Glutamatergic neuron (in vitro differentiated cells): Measurements from ENCODE around the gene BCDIN3D. TPM values are rescaled to one million over a fixed set of nuclear protein-coding genes. Genes with fewer than 3 reads are reported as not detected.

Source experiments
- DNase-seq: peaks from one replicate; pipeline ENCODE4 v3.0.0; 2022
- H3K27ac Mint-ChIP-seq: one replicate; pipeline ENCODE4 v1.8.0; 2020; ENCODE audit warnings: mild to moderate bottlenecking, mixed read lengths, inconsistent platforms; ENCODE audit not compliant: unreplicated experiment
- H3K27me3 Mint-ChIP-seq: one replicate; pipeline ENCODE4 v1.8.0; 2020; ENCODE audit warnings: mild to moderate bottlenecking, moderate library complexity, mixed read lengths, inconsistent platforms; ENCODE audit not compliant: unreplicated experiment
- H3K36me3 Mint-ChIP-seq: one replicate; pipeline ENCODE4 v1.8.0; 2020; ENCODE audit warnings: mild to moderate bottlenecking, mixed read lengths, inconsistent platforms; ENCODE audit not compliant: unreplicated experiment
- H3K4me1 Mint-ChIP-seq: one replicate; pipeline ENCODE4 v1.8.0; 2020; ENCODE audit warnings: mild to moderate bottlenecking, low read depth, mixed read lengths, inconsistent platforms; ENCODE audit not compliant: unreplicated experiment
- H3K4me3 Mint-ChIP-seq: one replicate; pipeline ENCODE4 v1.8.0; 2020; ENCODE audit warnings: mild to moderate bottlenecking, mixed read lengths, inconsistent platforms; ENCODE audit not compliant: unreplicated experiment
- H3K9me3 Mint-ChIP-seq: one replicate; pipeline ENCODE4 v1.8.0; 2020; ENCODE audit warnings: mild to moderate bottlenecking, moderate library complexity, mixed read lengths, inconsistent platforms; ENCODE audit not compliant: unreplicated experiment
- total RNA-seq: library from RNA; stranded (reverse); fragmentation: NEBNext Ultra II Directional; extraction: Animal tissue kit (Norgen Biotek cat#: 25700); gene quantifications from one replicate; pipeline ENCODE4 v1.2.1, GENCODE V29; 2021; ENCODE audit not compliant: unreplicated experiment
- TF ChIP-seq, protein P1 (sequence below): fragments of 200-600 bp; sonication (generic); IDR thresholded peaks from one replicate; pipeline ENCODE4 v1.5.0; 2021; ENCODE audit not compliant: partially characterized antibody, unreplicated experiment

The BCDIN3D gene
- total RNA-seq, 1 donor from 2014 or later: 5.9 TPM

GRCh38 chr12:49825360-49825970 lies 17.4 kb downstream of the BCDIN3D start:
- no peak for DNase-seq
- Mint-ChIP-seq H3K36me3 (no peaks in the 10 kb centered on the region), H3K27ac (peak overlapping the region; percentile 74), H3K27me3 (peaks cover 4% of the 10 kb centered on the region), H3K4me3 (peak overlapping the region; percentile 77), H3K9me3 (peaks cover 12% of the 10 kb centered on the region), H3K4me1 (peaks cover 46% of the 10 kb centered on the region)
- TF ChIP-seq, protein P1, sequence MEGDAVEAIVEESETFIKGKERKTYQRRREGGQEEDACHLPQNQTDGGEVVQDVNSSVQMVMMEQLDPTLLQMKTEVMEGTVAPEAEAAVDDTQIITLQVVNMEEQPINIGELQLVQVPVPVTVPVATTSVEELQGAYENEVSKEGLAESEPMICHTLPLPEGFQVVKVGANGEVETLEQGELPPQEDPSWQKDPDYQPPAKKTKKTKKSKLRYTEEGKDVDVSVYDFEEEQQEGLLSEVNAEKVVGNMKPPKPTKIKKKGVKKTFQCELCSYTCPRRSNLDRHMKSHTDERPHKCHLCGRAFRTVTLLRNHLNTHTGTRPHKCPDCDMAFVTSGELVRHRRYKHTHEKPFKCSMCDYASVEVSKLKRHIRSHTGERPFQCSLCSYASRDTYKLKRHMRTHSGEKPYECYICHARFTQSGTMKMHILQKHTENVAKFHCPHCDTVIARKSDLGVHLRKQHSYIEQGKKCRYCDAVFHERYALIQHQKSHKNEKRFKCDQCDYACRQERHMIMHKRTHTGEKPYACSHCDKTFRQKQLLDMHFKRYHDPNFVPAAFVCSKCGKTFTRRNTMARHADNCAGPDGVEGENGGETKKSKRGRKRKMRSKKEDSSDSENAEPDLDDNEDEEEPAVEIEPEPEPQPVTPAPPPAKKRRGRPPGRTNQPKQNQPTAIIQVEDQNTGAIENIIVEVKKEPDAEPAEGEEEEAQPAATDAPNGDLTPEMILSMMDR: no peak

DNA sequence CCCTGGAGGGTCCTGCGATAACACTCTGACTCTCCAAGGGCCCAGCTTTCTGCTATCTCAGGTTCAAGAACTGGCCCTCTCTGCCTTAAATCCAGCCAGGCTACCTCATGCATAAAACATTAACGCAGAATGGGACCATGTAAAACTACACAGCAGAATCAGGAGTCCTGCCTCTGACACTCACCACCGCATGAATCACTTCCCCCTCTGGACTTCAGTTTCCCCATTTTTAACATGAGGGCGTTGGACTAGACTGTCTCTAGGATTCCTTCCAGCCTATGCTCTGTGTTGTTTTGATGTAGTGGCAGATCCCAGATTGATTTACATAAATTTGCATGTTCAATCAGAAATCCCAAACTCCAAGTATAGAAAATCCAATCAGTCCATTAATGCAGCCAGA lies 18.0 kb downstream of the BCDIN3D start:
- TF ChIP-seq, protein P1: no peak
- peak overlapping the region; percentile 74 for H3K27ac Mint-ChIP-seq
- peaks cover 46% of the 10 kb centered on the region for H3K4me1 Mint-ChIP-seq
- peaks cover 4% of the 10 kb centered on the region for H3K27me3 Mint-ChIP-seq
- H3K4me3 Mint-ChIP-seq: peak overlapping the region; percentile 77
- no peak for DNase-seq
- H3K36me3 Mint-ChIP-seq: no peaks in the 10 kb centered on the region
- peaks cover 10% of the 10 kb centered on the region for H3K9me3 Mint-ChIP-seq

- H3K27ac Mint-ChIP-seq: peak overlapping the region; percentile 74
- peaks cover 11% of the 10 kb centered on the region for H3K9me3 Mint-ChIP-seq
- peak overlapping the region; percentile 67 for H3K4me3 Mint-ChIP-seq
- no peaks in the 10 kb centered on the region for H3K36me3 Mint-ChIP-seq
- no peak for DNase-seq
- H3K4me1 Mint-ChIP-seq: peaks cover 45% of the 10 kb centered on the region
- H3K27me3 Mint-ChIP-seq: peaks cover 3% of the 10 kb centered on the region
- TF ChIP-seq, protein P1: no peak
Observed at GRCh38 chr12:49824416-49824815, 18.5 kb downstream of the BCDIN3D start.

- H3K4me1 Mint-ChIP-seq: peaks cover 41% of the 10 kb centered on the region
- TF ChIP-seq, protein P1: no peak
- H3K27me3 Mint-ChIP-seq: peaks cover 3% of the 10 kb centered on the region
- DNase-seq: no peak
- H3K27ac Mint-ChIP-seq: peak overlapping the region; percentile 74
- peak overlapping the region; percentile 67 for H3K4me3 Mint-ChIP-seq
- peaks cover 9% of the 10 kb centered on the region for H3K9me3 Mint-ChIP-seq
- H3K36me3 Mint-ChIP-seq: no peaks in the 10 kb centered on the region
Observed at GRCh38 chr12:49823951-49824350, 19.0 kb downstream of the BCDIN3D start.

GRCh38 chr12:49823350-49823749 lies 19.6 kb downstream of the BCDIN3D start:
- Mint-ChIP-seq H3K4me1 (peaks cover 38% of the 10 kb centered on the region), H3K4me3 (no peak overlapping the region), H3K36me3 (no peaks in the 10 kb centered on the region), H3K9me3 (peaks cover 4% of the 10 kb centered on the region), H3K27ac (peak overlapping the region; percentile 17), H3K27me3 (peaks cover 3% of the 10 kb centered on the region)
- TF ChIP-seq, protein P1: no peak
- DNase-seq: no peak
